HepG2 (cell line): ENCODE measurements around the gene CADM1. TPM values are rescaled to one million over a fixed set of nuclear protein-coding genes. Genes with fewer than 3 reads are reported as not detected.

Experiments
- GATAD2A ChIP-seq: IDR thresholded peaks from 2 replicates; pipeline ENCODE4 v1.6.1; 2016
- GTF2F1 ChIP-seq: fragments of 150-350 bp; IDR thresholded peaks from 2 replicates; pipeline ENCODE4 v1.6.1; 2014; ENCODE audit warnings: low read length
- ISX ChIP-seq: sonication (generic); formaldehyde crosslinking; conservative IDR thresholded peaks from 2 replicates; pipeline ENCODE4 v1.5.0; 2020; ENCODE audit warnings: missing genetic modification reagents
- MIXL1 ChIP-seq: IDR thresholded peaks from 2 replicates; pipeline ENCODE4 v1.6.1; 2016
- PPARG ChIP-seq: conservative IDR thresholded peaks from 2 replicates; pipeline ENCODE4 v1.6.1; 2016; ENCODE audit warnings: missing biosample characterization, missing genetic modification reagents
- REPIN1 ChIP-seq: sonication (generic); formaldehyde crosslinking; IDR thresholded peaks from 2 replicates; pipeline ENCODE4 v1.8.0; 2022; ENCODE audit warnings: missing genetic modification reagents, low read depth, mild to moderate bottlenecking, borderline replicate concordance
- SMARCC2 ChIP-seq: fragments of 450-650 bp; IDR thresholded peaks from 2 replicates; pipeline ENCODE4 v1.6.1; 2017; ENCODE audit warnings: antibody characterized with exemption, mild to moderate bottlenecking
- STAG1 ChIP-seq: sonication (generic); formaldehyde crosslinking; IDR thresholded peaks from 2 replicates; pipeline ENCODE4 v1.4.0; 2020; ENCODE audit warnings: missing genetic modification reagents
- ZBTB1 ChIP-seq: sonication (generic); formaldehyde crosslinking; IDR thresholded peaks from 2 replicates; pipeline ENCODE4 v1.4.0; 2020; ENCODE audit warnings: missing genetic modification reagents, borderline replicate concordance
- ZFP62 ChIP-seq: sonication (generic); formaldehyde crosslinking; IDR thresholded peaks from 2 replicates; pipeline ENCODE4 v1.4.0; 2020; ENCODE audit warnings: missing genetic modification reagents
- ZNF230 ChIP-seq: sonication (generic); formaldehyde crosslinking; IDR thresholded peaks from 2 replicates; pipeline ENCODE4 v1.4.0; 2020; ENCODE audit warnings: mild to moderate bottlenecking, missing genetic modification reagents
- ZNF253 ChIP-seq: sonication (generic); formaldehyde crosslinking; IDR thresholded peaks from 2 replicates; pipeline ENCODE4 v1.8.0; 2022; ENCODE audit warnings: mild to moderate bottlenecking, missing genetic modification reagents, borderline replicate concordance
- polyA plus RNA-seq, 8 experiments: library from polyadenylated mRNA; depleted of rRNA in 3 of 8; stranded (reverse) in 7 of 8; unstranded in 1 of 8; fragments of >200 nt; fragmentation: Illumina TruSeq in 4 of 8; extraction: Trizol in 4 of 8; gene quantifications; 2 replicates each; pipeline versions ENCODE4 v1.2.1 to v1.2.3, GENCODE V29; 2011 to 2016; ENCODE audit warnings: low read depth in 4 of 8, missing spikeins in 1 of 8, mixed read lengths in 1 of 8; ENCODE audit not compliant: insufficient read depth in 1 of 8
- total RNA-seq, 5 experiments: library from RNA; depleted of rRNA; stranded (reverse); fragments of >200 nt; fragmentation: Illumina TruSeq; extraction: Trizol; gene quantifications; 2 replicates each; pipeline ENCODE4 v1.2.3, GENCODE V29; 2016; ENCODE audit warnings: low read depth in 1 of 5
- TF ChIP-seq, protein P1 (sequence below): sonication (generic); formaldehyde crosslinking; IDR thresholded peaks from 2 replicates; pipeline ENCODE4 v1.4.0; 2020; ENCODE audit warnings: missing genetic modification reagents
- TF ChIP-seq, protein P2 (sequence below): sonication (generic); formaldehyde crosslinking; conservative IDR thresholded peaks from 2 replicates; pipeline ENCODE4 v1.8.0; 2022; ENCODE audit warnings: missing genetic modification reagents
- TF ChIP-seq, protein P3 (sequence below): sonication (generic); formaldehyde crosslinking; IDR thresholded peaks from 2 replicates; pipeline ENCODE4 v1.4.0; 2020; ENCODE audit warnings: mild to moderate bottlenecking, low read depth, missing genetic modification reagents
- TF ChIP-seq, protein P4 (sequence below): IDR thresholded peaks from 2 replicates; pipeline ENCODE4 v1.6.1; 2016; ENCODE audit warnings: control low read depth
- TF ChIP-seq, protein P5 (sequence below): fragments of 450-650 bp; IDR thresholded peaks from 2 replicates; pipeline ENCODE4 v1.6.1; 2017

CADM1 gene
- total and polyA plus RNA-seq, 2 of the 13 experiments (the other 11 are each of a cell fraction or from before 2014, with no cell fraction given) = 71.3 to 122 TPM

DNA sequence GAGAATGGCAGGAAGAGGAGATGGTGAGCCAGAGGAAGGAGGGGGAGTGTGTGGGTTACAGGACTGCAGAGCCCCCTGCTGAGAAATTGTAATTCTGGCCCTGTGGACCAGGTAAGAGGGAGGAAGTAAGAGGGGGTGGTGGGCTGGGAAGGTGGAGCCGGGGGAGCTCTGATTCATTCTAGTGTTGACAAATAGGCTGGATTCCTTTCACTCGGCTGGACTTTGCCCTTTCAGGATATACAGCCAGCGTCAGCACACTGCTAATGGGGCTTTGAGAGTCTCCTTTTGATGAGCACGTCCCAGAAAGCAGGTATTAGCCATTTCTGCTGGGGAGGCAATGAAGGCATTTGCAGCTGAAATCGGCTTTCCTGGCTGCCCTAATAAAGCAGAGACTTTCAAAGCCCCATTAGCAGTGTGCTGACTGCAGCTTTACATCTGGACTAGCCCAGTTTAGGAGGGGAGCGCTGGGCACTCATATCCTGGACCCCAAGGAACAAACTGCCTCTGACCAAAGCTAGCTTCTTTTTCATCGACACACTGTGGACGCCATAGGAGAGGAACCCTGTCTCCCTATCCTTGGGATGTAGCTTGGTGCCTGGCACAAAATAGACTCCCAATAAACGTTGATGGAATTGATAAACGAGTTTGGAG is 44.8 kb upstream of the CADM1 start (continued):
- TF ChIP-seq, protein P1, sequence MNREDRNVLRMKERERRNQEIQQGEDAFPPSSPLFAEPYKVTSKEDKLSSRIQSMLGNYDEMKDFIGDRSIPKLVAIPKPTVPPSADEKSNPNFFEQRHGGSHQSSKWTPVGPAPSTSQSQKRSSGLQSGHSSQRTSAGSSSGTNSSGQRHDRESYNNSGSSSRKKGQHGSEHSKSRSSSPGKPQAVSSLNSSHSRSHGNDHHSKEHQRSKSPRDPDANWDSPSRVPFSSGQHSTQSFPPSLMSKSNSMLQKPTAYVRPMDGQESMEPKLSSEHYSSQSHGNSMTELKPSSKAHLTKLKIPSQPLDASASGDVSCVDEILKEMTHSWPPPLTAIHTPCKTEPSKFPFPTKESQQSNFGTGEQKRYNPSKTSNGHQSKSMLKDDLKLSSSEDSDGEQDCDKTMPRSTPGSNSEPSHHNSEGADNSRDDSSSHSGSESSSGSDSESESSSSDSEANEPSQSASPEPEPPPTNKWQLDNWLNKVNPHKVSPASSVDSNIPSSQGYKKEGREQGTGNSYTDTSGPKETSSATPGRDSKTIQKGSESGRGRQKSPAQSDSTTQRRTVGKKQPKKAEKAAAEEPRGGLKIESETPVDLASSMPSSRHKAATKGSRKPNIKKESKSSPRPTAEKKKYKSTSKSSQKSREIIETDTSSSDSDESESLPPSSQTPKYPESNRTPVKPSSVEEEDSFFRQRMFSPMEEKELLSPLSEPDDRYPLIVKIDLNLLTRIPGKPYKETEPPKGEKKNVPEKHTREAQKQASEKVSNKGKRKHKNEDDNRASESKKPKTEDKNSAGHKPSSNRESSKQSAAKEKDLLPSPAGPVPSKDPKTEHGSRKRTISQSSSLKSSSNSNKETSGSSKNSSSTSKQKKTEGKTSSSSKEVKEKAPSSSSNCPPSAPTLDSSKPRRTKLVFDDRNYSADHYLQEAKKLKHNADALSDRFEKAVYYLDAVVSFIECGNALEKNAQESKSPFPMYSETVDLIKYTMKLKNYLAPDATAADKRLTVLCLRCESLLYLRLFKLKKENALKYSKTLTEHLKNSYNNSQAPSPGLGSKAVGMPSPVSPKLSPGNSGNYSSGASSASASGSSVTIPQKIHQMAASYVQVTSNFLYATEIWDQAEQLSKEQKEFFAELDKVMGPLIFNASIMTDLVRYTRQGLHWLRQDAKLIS (CRISPR knock-in tag) = no peak
- TF ChIP-seq ZBTB1 (CRISPR knock-in tag) = no peak
- peak; percentile 54 for TF ChIP-seq STAG1 (CRISPR knock-in tag)
- TF ChIP-seq, protein P2, sequence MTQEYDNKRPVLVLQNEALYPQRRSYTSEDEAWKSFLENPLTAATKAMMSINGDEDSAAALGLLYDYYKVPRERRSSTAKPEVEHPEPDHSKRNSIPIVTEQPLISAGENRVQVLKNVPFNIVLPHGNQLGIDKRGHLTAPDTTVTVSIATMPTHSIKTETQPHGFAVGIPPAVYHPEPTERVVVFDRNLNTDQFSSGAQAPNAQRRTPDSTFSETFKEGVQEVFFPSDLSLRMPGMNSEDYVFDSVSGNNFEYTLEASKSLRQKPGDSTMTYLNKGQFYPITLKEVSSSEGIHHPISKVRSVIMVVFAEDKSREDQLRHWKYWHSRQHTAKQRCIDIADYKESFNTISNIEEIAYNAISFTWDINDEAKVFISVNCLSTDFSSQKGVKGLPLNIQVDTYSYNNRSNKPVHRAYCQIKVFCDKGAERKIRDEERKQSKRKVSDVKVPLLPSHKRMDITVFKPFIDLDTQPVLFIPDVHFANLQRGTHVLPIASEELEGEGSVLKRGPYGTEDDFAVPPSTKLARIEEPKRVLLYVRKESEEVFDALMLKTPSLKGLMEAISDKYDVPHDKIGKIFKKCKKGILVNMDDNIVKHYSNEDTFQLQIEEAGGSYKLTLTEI = no peak
- TF ChIP-seq, protein P3, sequence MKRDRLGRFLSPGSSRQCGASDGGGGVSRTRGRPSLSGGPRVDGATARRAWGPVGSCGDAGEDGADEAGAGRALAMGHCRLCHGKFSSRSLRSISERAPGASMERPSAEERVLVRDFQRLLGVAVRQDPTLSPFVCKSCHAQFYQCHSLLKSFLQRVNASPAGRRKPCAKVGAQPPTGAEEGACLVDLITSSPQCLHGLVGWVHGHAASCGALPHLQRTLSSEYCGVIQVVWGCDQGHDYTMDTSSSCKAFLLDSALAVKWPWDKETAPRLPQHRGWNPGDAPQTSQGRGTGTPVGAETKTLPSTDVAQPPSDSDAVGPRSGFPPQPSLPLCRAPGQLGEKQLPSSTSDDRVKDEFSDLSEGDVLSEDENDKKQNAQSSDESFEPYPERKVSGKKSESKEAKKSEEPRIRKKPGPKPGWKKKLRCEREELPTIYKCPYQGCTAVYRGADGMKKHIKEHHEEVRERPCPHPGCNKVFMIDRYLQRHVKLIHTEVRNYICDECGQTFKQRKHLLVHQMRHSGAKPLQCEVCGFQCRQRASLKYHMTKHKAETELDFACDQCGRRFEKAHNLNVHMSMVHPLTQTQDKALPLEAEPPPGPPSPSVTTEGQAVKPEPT (CRISPR knock-in tag) = no peak
- no peak for TF ChIP-seq GTF2F1
- TF ChIP-seq, protein P4, sequence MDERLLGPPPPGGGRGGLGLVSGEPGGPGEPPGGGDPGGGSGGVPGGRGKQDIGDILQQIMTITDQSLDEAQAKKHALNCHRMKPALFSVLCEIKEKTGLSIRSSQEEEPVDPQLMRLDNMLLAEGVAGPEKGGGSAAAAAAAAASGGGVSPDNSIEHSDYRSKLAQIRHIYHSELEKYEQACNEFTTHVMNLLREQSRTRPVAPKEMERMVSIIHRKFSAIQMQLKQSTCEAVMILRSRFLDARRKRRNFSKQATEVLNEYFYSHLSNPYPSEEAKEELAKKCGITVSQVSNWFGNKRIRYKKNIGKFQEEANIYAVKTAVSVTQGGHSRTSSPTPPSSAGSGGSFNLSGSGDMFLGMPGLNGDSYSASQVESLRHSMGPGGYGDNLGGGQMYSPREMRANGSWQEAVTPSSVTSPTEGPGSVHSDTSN = no peak
- 0 out of 2 replicates have a peak, but pooled peaks have one; percentile 24 for TF ChIP-seq MIXL1
- TF ChIP-seq ISX (CRISPR knock-in tag) = no peak
- TF ChIP-seq, protein P5, sequence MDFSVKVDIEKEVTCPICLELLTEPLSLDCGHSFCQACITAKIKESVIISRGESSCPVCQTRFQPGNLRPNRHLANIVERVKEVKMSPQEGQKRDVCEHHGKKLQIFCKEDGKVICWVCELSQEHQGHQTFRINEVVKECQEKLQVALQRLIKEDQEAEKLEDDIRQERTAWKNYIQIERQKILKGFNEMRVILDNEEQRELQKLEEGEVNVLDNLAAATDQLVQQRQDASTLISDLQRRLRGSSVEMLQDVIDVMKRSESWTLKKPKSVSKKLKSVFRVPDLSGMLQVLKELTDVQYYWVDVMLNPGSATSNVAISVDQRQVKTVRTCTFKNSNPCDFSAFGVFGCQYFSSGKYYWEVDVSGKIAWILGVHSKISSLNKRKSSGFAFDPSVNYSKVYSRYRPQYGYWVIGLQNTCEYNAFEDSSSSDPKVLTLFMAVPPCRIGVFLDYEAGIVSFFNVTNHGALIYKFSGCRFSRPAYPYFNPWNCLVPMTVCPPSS = no peak
- TF ChIP-seq SMARCC2 = no peak
- TF ChIP-seq ZNF253 (CRISPR knock-in tag) = no peak
- TF ChIP-seq PPARG (CRISPR knock-in tag) = no peak
- no peak for TF ChIP-seq ZNF230 (CRISPR knock-in tag)
- peak; percentile 45; the same call in 1 of the 2 replicates for TF ChIP-seq GATAD2A (CRISPR knock-in tag)
- no peak for TF ChIP-seq REPIN1 (CRISPR knock-in tag)
- TF ChIP-seq ZFP62 = no peak
